GM21360 (cell line): ENCODE results near the gene CPE.
A peak's percentile ranks its signal among the peaks of the same experiment; 100 is the strongest.

Source experiments
- ATAC-seq: cut with Tn5 transposase; IDR thresholded peaks from one replicate; pipeline ENCODE4 v1.9.1; 2021; ENCODE audit warnings: mild to moderate bottlenecking, moderate library complexity; ENCODE audit not compliant: unreplicated experiment

Gene CPE

DNA sequence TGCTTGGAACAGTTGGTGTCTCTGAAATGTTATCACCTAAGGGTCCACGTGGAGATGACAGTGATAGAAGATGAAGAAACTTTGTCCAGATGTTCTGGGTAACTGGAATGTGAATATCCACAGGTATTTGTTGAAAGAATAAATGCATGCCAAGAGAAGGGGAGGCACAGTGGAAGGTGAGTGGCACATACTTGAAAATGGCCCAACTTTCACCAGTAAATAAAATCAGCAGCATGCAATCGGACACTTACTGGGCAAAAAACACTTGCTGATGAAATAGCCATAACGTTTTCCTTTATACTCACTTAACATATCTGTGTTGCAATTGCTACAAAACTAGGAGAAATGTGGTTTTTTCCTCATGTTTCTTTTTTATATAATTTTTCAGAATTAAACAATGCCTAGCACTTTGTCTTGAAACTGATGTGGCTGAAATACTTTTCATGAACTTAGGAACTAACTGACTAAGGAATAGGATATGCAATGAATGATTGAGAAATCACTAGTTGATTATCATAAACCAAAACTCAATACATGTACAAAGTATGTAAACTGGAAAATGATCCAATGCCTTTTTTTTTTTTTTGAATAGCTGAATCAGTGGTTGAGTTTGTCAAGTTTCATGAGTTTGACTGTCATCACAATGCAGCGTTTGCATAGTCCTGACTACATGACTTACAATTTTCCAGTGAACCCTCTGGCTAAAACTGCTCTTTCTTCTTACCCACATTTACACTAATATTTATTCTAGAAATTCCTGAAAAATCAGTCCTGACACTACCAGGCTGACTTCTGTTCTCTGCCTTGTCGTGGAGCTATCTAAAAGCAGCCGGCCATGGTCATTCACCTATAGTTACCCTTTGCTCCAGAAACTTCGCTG lies 127.4 kb downstream of the CPE start:
- ATAC-seq, result no peak

DNA sequence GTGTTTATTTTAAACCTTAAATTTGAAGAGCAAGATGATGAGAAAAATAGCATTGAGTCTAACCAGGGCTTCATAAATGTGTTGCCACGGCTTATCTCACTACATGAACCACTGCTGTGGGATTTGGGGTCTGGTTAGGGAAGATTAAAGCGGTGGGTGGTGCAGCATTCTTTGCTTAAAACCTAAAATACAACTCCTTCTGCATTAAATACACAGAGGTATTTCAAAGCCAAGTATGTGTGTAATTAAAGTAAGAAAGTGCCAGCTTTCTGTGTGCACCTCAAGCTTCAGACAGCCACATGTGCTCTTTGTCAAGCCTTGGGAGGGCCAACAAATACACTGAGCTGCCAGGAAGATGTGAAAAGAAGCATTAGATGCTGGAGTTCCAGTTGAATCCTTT lies 128.0 kb downstream of the CPE start:
- no peak for ATAC-seq

GRCh38 chr4:165507381-165507780 lies 128.6 kb downstream of the CPE start:
- no peak for ATAC-seq

DNA sequence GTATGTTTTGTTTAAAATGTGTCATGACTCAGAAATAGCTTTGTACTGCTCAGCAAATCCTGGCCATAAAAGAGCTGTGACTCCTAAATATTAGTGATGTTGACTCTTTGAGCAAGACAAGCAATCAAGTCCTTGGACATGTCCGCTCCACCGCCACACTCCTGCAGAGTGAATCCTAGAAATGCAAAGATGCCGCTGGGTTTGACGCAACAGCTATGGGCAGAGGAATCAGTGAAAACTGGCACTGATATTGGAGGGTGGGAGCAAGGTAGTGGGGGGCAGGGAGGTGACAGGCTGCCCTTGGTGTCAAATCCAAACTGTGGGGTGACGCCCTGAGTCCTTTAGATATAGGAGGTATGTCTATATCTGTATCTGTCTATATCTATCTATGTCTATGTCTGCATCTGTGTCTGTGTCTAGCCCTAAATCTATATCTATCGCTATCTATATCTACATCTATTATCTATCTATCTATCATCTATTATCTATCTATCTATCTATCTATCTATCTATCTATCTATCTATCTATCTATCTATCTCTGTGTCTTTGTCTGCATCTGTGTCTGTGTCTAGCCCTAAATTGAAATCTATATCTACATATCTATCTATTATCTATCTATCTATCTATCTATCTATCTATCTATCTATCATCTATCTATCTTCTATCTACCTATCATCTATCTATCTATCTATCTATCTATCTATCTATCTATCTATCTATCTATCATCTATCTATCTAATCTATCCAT lies 129.7 kb downstream of the CPE start:
- no peak for ATAC-seq

DNA sequence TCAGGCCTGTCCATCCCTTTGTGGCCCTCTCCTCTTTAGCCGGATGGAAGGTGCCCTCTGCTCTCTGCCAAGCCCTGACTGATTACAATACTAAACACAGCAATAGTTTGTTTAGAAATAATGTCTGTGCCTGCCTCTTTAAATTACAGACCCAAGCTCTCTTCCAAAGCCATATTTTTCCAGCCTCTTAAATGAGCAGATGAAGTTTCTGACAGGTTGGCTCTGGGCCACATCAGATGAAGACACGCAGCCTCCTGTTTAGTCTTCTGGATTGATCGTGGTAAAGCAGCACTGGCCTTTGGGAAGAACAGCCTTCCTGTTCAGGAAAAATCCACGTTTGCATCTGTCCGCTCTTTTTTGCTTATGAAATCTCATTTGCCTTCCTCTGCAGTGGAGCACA lies 133.6 kb downstream of the CPE start:
- no peak for ATAC-seq

- no peak for ATAC-seq
These were observed 135.9 kb downstream of the CPE start for GRCh38 chr4:165514739-165515138.

DNA sequence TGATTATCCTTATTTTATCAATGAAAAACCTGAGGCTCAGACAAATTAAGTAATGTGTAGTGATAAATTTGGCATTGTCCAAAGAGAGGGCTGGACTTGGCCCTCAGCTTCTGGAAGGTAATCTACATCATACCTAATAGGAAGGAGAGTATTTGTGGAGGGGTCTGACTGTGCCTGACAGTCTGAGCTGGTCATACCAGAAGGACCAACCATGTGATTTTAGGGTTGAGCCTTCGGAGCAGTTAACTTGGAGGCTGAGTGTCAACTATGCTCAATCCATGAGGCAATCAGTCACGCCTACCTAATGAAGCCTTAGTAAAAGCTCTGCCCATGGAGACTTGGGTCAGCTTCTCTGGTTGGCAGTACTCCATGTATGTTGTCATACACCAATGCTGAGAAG lies 136.4 kb downstream of the CPE start:
- no peak for ATAC-seq

DNA sequence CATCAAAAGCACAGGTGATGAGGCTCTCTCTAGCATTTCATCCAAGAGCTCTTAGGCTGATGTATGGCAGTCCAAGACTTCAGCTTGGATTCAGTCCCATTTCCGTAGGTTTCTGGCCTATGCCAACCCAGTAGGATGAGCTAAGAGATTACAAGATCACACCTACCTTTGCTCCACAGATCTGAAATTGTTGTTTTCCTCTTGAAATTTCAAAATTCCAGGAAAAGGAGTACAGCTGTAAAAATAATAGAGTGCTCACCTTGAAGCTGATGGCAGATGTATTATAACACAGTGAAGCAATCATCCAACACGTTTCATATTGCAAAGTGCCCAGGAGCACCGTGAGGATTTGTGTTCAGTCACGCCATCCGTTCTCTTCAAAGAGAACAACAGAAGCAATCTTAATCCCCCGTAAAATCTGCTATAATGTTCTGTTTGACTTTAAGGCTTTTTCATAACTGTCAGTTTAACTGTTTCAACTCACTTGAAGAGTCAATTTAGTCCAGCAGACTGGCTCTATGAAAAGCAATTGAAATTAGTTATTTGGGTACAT lies 137.5 kb downstream of the CPE start:
- no peak for ATAC-seq

GRCh38 chr4:165517216-165517615 lies 138.4 kb downstream of the CPE start:
- no peak for ATAC-seq

GRCh38 chr4:165518024-165518616 lies 139.3 kb downstream of the CPE start:
- ATAC-seq, result no peak

- ATAC-seq, result no peak
These were observed 139.9 kb downstream of the CPE start for GRCh38 chr4:165518686-165519085.

DNA sequence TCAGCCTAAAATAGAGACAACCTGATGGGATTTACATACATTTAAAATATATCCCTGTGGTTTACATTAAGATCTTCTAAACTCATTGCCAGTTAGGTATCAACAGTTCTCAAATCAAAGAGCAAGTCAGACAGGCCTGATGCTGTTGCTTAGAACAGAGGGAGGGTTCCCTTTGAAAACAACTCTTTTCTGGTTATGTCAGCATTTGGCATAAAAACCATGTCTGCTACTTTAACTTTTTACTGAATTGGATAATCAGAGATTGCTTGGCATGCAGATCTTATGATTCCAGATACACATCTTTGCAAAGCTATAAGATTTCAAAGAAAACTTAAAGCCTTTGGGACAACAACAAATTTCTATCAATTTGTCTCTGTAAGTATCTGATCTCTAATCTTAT lies 140.8 kb downstream of the CPE start:
- no peak for ATAC-seq

DNA sequence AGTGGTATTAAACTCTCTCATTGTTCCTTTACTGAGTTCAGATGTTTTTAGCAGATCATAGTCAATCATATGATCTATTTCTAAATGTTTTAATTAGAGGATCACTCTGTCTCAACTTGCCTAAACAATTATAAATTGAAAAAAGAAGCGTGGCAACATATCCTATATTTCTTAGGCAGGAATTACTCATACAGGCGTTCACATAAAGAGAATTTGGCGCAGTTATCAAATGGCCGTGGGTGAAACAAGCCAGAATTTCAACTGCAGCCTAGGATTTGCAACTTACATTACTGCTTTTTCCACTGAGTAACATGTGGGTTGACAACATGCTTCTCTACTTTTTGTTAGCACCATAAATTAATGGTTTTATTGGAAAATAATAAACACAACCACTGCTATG lies 141.3 kb downstream of the CPE start:
- no peak for ATAC-seq

DNA sequence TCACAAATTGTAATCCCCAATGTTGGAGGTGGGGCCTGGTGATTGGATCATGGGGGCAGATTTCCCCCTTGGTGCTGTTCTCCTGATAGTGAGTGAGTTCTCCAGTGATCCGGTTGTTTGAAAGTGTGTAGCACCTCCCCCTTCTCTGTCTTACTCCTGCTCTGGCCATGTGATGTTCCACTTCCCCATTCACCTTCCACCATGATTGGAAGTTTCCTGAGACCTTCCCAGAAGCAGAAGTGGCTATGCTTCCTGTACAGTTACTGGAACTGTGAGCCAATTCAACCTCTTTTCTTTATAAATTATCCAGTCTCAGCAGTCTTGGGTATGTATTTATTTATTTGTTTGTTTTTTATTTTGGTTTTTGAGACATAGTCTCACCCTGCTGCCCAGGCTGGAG lies 143.2 kb downstream of the CPE start:
- ATAC-seq, result no peak

GRCh38 chr4:165524532-165525190 lies 145.9 kb downstream of the CPE start:
- ATAC-seq, result no peak

DNA sequence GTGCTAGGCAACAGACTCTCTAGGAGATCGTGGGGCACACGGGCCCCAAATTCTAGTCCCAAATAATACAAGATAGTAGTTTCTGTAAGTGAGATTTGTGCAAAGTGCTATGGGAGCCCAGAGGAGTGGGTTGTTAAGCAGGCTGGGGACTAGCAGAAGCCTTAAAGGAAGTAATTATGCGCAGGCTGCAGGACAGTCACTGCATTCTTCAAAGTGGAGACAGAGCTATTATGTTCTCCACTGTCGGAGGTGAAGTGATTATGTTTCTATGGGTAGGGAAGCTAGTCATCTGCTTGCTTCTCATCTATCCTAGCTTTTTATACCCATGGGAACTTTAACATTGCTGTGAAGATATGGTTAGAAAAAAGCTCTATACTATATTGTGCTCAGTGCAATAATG lies 154.2 kb downstream of the CPE start:
- no peak for ATAC-seq

GRCh38 chr4:165537028-165537648 lies 158.3 kb downstream of the CPE start:
- peak; percentile 81 for ATAC-seq

- no peak for ATAC-seq
These were observed 161.0 kb downstream of the CPE start for GRCh38 chr4:165539801-165540200.

GRCh38 chr4:165540206-165540830 lies 161.5 kb downstream of the CPE start:
- ATAC-seq, result no peak

- no peak for ATAC-seq
These were observed 163.1 kb downstream of the CPE start for GRCh38 chr4:165541851-165542459.
